K562 (cell line): ENCODE data around the gene MAPKAPK2. TPM values are rescaled to one million over a fixed set of nuclear protein-coding genes. Genes with fewer than 3 reads are reported as not detected.

Experiments
- AFF4 ChIP-seq: sonication (generic); formaldehyde crosslinking; IDR thresholded peaks from 2 replicates; pipeline ENCODE4 v1.8.0; 2023; ENCODE audit warnings: mild to moderate bottlenecking, missing genetic modification reagents
- ESRRA ChIP-seq: fragments of 450-650 bp; IDR thresholded peaks from 2 replicates; pipeline ENCODE4 v1.6.1; 2014; ENCODE audit warnings: low read depth, mild to moderate bottlenecking, moderate library complexity, borderline replicate concordance
- MEF2A ChIP-seq: IDR thresholded peaks from 2 replicates; pipeline ENCODE4 v1.6.1; 2011; ENCODE audit warnings: low read depth, mild to moderate bottlenecking, low read length, moderate library complexity; ENCODE audit not compliant: control insufficient read depth
- MTA2 ChIP-seq: fragments of 450-650 bp; IDR thresholded peaks from 2 replicates; pipeline ENCODE4 v1.6.1; 2016; ENCODE audit warnings: low read depth
- NR2C1 ChIP-seq, 2 experiments: fragments of 450-650 bp; IDR thresholded peaks; 2 replicates each; pipeline ENCODE4 v1.6.1; 2017; ENCODE audit warnings: mild to moderate bottlenecking in 2 of 2, antibody characterized with exemption in 1 of 2, inconsistent platforms in 1 of 2, missing compliant biosample characterization in 1 of 2, missing genetic modification characterization in 1 of 2
- PHF21A ChIP-seq: fragments of 450-650 bp; IDR thresholded peaks from 2 replicates; pipeline ENCODE4 v1.6.1; 2017; ENCODE audit warnings: low read depth, borderline replicate concordance
- POLR2AphosphoS2 ChIP-seq: IDR thresholded peaks from 2 replicates; pipeline ENCODE4 v1.6.1; 2012; ENCODE audit warnings: low read length, improper control_type of control experiment
- RCOR1 ChIP-seq, 2 experiments: IDR thresholded peaks; 2 replicates each; pipeline ENCODE4 v1.6.1; 2012; ENCODE audit warnings: low read depth in 2 of 2, low read length in 2 of 2, borderline replicate concordance in 1 of 2, improper control_type of control experiment in 1 of 2
- RFX5 ChIP-seq: IDR thresholded peaks from 2 replicates; pipeline ENCODE4 v1.6.1; 2011; ENCODE audit warnings: low read depth, mild to moderate bottlenecking, improper control_type of control experiment, low read length
- U2AF1 ChIP-seq: fragments of 200-400 bp; formaldehyde crosslinking; optimal IDR thresholded peaks from 2 replicates; pipeline ENCODE3; 2017; ENCODE audit warnings: mild to moderate bottlenecking, low read depth, low read length, moderate library complexity
- ZBTB11 ChIP-seq, 3 experiments: fragments of 200-800 bp in 1 of 3; fragments of 250-450 bp in 1 of 3; fragments of 450-650 bp in 1 of 3; sonication (Bioruptor Pico) in 1 of 3; sonication (Bioruptor generic) in 1 of 3; formaldehyde crosslinking in 1 of 3; IDR thresholded peaks; 2 replicates each; pipeline versions ENCODE4 v1.6.1 to v1.8.0; 2016 to 2022; ENCODE audit warnings: mild to moderate bottlenecking in 2 of 3, missing genetic modification characterization in 2 of 3, missing compliant biosample characterization in 1 of 3, moderate library complexity in 1 of 3
- ZBTB5 ChIP-seq: fragments of 450-650 bp; IDR thresholded peaks from 2 replicates; pipeline ENCODE4 v1.6.1; 2017; ENCODE audit warnings: antibody characterized with exemption
- ZNF668 ChIP-seq: fragments of 250-450 bp; sonication (Bioruptor Pico); IDR thresholded peaks from 2 replicates; pipeline ENCODE4 v1.8.0; 2022; ENCODE audit warnings: mild to moderate bottlenecking, inconsistent platforms
- polyA plus RNA-seq, 8 experiments: library from polyadenylated mRNA; depleted of rRNA in 4 of 8; stranded (reverse) in 5 of 8; unstranded in 3 of 8; fragments of >200 nt; fragmentation: Nextera tagmentation in 2 of 8; fragmentation: Illumina TruSeq in 1 of 8; extraction: Ambion mirVana in 2 of 8; extraction: Trizol in 1 of 8; gene quantifications; 2 replicates each; pipeline versions ENCODE4 v1.2.1 to v1.2.3, GENCODE V29; 2011 to 2014; ENCODE audit warnings: inconsistent platforms in 1 of 8, missing spikeins in 1 of 8
- total RNA-seq, 7 experiments: library from RNA; depleted of rRNA in 6 of 7; stranded (reverse); fragments of >200 nt in 6 of 7; fragmentation: Illumina TruSeq in 2 of 7; extraction: Trizol in 2 of 7; gene quantifications; 2 replicates each; pipeline versions ENCODE4 v1.2.1 to v1.2.3, GENCODE V29; 2011 to 2021; ENCODE audit warnings: low replicate concordance in 1 of 7

MAPKAPK2 gene
- total and polyA plus RNA-seq, 9 of the 15 experiments (the other 6 are each of a cell fraction or from before 2014, with no cell fraction given): 0.63 to 94.2 (median 52.1) TPM

- TF ChIP-seq ZBTB11 (CRISPR knock-in tag; IDR thresholded peaks at IDR 0.05) (no peak), NR2C1 (IDR thresholded peaks at IDR 0.05) (no peak), NR2C1 (tag; IDR thresholded peaks at IDR 0.05) (no peak), AFF4 (CRISPR knock-in tag) (no peak), ZBTB5 (no peak), PHF21A (peak; percentile 18; the same call in 1 of the 2 replicates), POLR2AphosphoS2 (no peak), ZNF668 (CRISPR knock-in tag) (no peak), MEF2A (no peak), ESRRA (no peak), MTA2 (no peak; the same call in 1 of the 2 replicates), RFX5 (no peak), RCOR1 (IDR thresholded peaks at IDR 0.05; ENCODE audit: borderline replicate concordance in 1 of 2, low read depth in 2 of 2, low read length in 2 of 2) (peak; percentile 46 to 75; a peak in 2 of 4 replicates), U2AF1 (no peak)
Measured at GRCh38 chr1:206725109-206725963, 40.6 kb downstream of the MAPKAPK2 start (continued).
